SK-N-SH treated with all-trans-retinoic acid at 6 μM for 48 hours (cell line): ENCODE measurements around the gene MS4A18.

Source experiments
- CSDC2 ChIP-seq: fragments of 250-450 bp; sonication (Bioruptor Pico); IDR thresholded peaks from 2 replicates; pipeline ENCODE4 v1.5.0; 2020; ENCODE audit warnings: mild to moderate bottlenecking, moderate library complexity
- ZNF70 ChIP-seq: fragments of 450-650 bp; formaldehyde crosslinking; IDR thresholded peaks from 2 replicates; pipeline ENCODE4 v1.5.0; 2020; ENCODE audit warnings: mild to moderate bottlenecking, moderate library complexity
- TF ChIP-seq, protein P1 (sequence below): fragments of 250-450 bp; sonication (Bioruptor Pico); IDR thresholded peaks from 2 replicates; pipeline ENCODE4 v1.5.1; 2020; ENCODE audit warnings: low read depth, mild to moderate bottlenecking, moderate library complexity
- TF ChIP-seq, protein P2 (sequence below): fragments of 250-450 bp; sonication (Bioruptor Pico); IDR thresholded peaks from 2 replicates; pipeline ENCODE4 v1.8.0; 2020; ENCODE audit warnings: mild to moderate bottlenecking, moderate library complexity, borderline replicate concordance

DNA sequence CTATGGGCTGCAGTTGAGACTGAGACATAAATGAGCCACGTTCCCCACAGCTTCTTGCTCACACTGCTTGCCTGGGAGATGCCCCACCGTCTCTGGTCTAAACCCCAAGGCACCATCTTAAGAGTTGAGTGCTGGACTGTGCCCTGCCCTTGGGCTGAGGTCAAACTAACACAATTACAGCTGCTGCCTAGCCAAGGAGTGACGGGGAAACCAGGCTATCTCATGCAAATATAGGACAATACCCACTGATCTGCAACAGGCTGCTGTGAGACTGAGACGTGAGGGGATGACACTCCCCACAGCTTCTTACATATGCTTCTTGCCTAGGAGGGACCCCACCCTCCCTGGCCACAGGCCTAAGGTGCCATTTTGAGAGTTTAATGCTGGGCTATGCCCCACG is 32.9 kb upstream of the MS4A18 start:
- TF ChIP-seq CSDC2 (CRISPR knock-in tag) = no peak
- TF ChIP-seq, protein P1, sequence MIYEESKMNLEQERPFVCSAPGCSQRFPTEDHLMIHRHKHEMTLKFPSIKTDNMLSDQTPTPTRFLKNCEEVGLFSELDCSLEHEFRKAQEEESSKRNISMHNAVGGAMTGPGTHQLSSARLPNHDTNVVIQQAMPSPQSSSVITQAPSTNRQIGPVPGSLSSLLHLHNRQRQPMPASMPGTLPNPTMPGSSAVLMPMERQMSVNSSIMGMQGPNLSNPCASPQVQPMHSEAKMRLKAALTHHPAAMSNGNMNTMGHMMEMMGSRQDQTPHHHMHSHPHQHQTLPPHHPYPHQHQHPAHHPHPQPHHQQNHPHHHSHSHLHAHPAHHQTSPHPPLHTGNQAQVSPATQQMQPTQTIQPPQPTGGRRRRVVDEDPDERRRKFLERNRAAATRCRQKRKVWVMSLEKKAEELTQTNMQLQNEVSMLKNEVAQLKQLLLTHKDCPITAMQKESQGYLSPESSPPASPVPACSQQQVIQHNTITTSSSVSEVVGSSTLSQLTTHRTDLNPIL = no peak
- TF ChIP-seq, protein P2, sequence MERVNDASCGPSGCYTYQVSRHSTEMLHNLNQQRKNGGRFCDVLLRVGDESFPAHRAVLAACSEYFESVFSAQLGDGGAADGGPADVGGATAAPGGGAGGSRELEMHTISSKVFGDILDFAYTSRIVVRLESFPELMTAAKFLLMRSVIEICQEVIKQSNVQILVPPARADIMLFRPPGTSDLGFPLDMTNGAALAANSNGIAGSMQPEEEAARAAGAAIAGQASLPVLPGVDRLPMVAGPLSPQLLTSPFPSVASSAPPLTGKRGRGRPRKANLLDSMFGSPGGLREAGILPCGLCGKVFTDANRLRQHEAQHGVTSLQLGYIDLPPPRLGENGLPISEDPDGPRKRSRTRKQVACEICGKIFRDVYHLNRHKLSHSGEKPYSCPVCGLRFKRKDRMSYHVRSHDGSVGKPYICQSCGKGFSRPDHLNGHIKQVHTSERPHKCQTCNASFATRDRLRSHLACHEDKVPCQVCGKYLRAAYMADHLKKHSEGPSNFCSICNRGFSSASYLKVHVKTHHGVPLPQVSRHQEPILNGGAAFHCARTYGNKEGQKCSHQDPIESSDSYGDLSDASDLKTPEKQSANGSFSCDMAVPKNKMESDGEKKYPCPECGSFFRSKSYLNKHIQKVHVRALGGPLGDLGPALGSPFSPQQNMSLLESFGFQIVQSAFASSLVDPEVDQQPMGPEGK (CRISPR knock-in tag) = no peak
- TF ChIP-seq ZNF70 = no peak
